K562 (cell line): ENCODE measurements around the gene ARHGAP22. TPM values are rescaled to one million over a fixed set of nuclear protein-coding genes. Genes with fewer than 3 reads are reported as not detected.

Experiments
- MCM7 ChIP-seq, 2 experiments: fragments of 450-650 bp; IDR thresholded peaks; 2 replicates each; pipeline ENCODE4 v1.6.1; 2016 to 2018
- MTA2 ChIP-seq: fragments of 450-650 bp; IDR thresholded peaks from 2 replicates; pipeline ENCODE4 v1.6.1; 2016; ENCODE audit warnings: low read depth
- NBN ChIP-seq: fragments of 450-650 bp; IDR thresholded peaks from 2 replicates; pipeline ENCODE4 v1.6.1; 2016; ENCODE audit warnings: low read depth, mild to moderate bottlenecking
- NELFE ChIP-seq: IDR thresholded peaks from 2 replicates; pipeline ENCODE4 v1.6.1; 2011; ENCODE audit warnings: mild to moderate bottlenecking; ENCODE audit not compliant: insufficient read depth, insufficient read length
- SPI1 ChIP-seq: IDR thresholded peaks from 2 replicates; pipeline ENCODE4 v1.6.1; 2011; ENCODE audit warnings: low read depth, low read length, control low read depth, borderline replicate concordance
- ZNF263 ChIP-seq: sonication (generic); formaldehyde crosslinking; IDR thresholded peaks from 2 replicates; pipeline ENCODE4 v1.8.0; 2022; ENCODE audit warnings: mild to moderate bottlenecking, missing genetic modification reagents, borderline replicate concordance
- polyA plus RNA-seq, 8 experiments: library from polyadenylated mRNA; depleted of rRNA in 4 of 8; stranded (reverse) in 5 of 8; unstranded in 3 of 8; fragments of >200 nt; fragmentation: Nextera tagmentation in 2 of 8; fragmentation: Illumina TruSeq in 1 of 8; extraction: Ambion mirVana in 2 of 8; extraction: Trizol in 1 of 8; gene quantifications; 2 replicates each; pipeline versions ENCODE4 v1.2.1 to v1.2.3, GENCODE V29; 2011 to 2014; ENCODE audit warnings: inconsistent platforms in 1 of 8, missing spikeins in 1 of 8
- total RNA-seq, 7 experiments: library from RNA; depleted of rRNA in 6 of 7; stranded (reverse); fragments of >200 nt in 6 of 7; fragmentation: Illumina TruSeq in 2 of 7; extraction: Trizol in 2 of 7; gene quantifications; 2 replicates each; pipeline versions ENCODE4 v1.2.1 to v1.2.3, GENCODE V29; 2011 to 2021; ENCODE audit warnings: low replicate concordance in 1 of 7
- TF ChIP-seq, protein P1 (sequence below): fragments of 250-450 bp; sonication (Bioruptor Pico); IDR thresholded peaks from 2 replicates; pipeline ENCODE4 v1.5.0; 2022; ENCODE audit warnings: mild to moderate bottlenecking
- TF ChIP-seq, protein P2 (sequence below): sonication (generic); formaldehyde crosslinking; IDR thresholded peaks from 2 replicates; pipeline ENCODE4 v1.9.0; 2022; ENCODE audit warnings: mild to moderate bottlenecking, missing genetic modification reagents
- TF ChIP-seq, protein P3 (sequence below): fragments of 450-650 bp; formaldehyde crosslinking; IDR thresholded peaks from 2 replicates; pipeline ENCODE4 v1.4.0; 2022; ENCODE audit warnings: missing genetic modification characterization
- TF ChIP-seq, protein P4 (sequence below): fragments of 250-450 bp; sonication (Bioruptor Pico); IDR thresholded peaks from 2 replicates; pipeline ENCODE4 v1.8.0; 2021; ENCODE audit warnings: moderate library complexity, mild to moderate bottlenecking, inconsistent platforms
- TF ChIP-seq, protein P5 (sequence below): sonication (generic); formaldehyde crosslinking; IDR thresholded peaks from 2 replicates; pipeline ENCODE4 v1.8.1; 2023; ENCODE audit warnings: mild to moderate bottlenecking, missing genetic modification reagents
- TF ChIP-seq, protein P6 (sequence below): fragments of 450-650 bp; formaldehyde crosslinking; IDR thresholded peaks from 2 replicates; pipeline ENCODE4 v1.4.0; 2022; ENCODE audit warnings: missing genetic modification characterization

ARHGAP22 gene
- total and polyA plus RNA-seq, 9 of the 15 experiments (the other 6 are each of a cell fraction or from before 2014, with no cell fraction given): 1.3 to 28.1 (median 12.7) TPM

DNA sequence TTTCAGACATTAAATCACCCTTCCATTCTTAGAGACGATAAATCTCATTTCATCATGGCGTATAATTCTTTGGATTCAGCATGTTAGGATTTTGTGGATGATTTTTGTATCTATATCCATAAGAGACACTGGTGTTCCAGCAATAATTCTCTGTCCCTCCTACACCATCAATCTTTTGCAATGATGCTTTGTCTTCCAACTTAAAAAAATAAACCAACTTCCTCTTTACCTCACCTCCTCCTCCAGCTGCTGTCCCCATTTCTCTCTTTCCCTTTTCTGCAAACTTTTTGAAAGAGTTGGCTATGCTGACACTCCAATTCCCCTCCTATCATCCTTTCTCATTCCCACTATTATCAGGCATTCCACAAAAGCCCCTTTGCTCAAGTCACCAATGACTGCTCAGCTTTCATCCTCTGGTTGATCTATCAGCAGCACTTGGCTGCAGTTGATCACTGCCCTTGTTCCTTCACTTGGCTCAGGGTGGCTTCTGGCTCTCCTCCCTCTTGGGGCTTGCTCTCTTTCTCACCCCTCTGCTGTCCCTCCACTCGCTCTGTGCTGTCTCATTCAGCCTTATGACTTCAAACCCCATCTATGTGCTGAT is 130.0 kb downstream of the ARHGAP22 start (continued):
- TF ChIP-seq, protein P1, sequence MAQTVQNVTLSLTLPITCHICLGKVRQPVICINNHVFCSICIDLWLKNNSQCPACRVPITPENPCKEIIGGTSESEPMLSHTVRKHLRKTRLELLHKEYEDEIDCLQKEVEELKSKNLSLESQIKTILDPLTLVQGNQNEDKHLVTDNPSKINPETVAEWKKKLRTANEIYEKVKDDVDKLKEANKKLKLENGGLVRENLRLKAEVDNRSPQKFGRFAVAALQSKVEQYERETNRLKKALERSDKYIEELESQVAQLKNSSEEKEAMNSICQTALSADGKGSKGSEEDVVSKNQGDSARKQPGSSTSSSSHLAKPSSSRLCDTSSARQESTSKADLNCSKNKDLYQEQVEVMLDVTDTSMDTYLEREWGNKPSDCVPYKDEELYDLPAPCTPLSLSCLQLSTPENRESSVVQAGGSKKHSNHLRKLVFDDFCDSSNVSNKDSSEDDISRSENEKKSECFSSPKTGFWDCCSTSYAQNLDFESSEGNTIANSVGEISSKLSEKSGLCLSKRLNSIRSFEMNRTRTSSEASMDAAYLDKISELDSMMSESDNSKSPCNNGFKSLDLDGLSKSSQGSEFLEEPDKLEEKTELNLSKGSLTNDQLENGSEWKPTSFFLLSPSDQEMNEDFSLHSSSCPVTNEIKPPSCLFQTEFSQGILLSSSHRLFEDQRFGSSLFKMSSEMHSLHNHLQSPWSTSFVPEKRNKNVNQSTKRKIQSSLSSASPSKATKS (CRISPR knock-in tag): no peak
- TF ChIP-seq ZNF263 (CRISPR knock-in tag) (no peak), MCM7 (IDR thresholded peaks at IDR 0.05) (no peak), NBN (0 out of 2 replicates have a peak, but pooled peaks have one; percentile 18), SPI1 (peak; percentile 64), MTA2 (no peak), NELFE (no peak)
- TF ChIP-seq, protein P2, sequence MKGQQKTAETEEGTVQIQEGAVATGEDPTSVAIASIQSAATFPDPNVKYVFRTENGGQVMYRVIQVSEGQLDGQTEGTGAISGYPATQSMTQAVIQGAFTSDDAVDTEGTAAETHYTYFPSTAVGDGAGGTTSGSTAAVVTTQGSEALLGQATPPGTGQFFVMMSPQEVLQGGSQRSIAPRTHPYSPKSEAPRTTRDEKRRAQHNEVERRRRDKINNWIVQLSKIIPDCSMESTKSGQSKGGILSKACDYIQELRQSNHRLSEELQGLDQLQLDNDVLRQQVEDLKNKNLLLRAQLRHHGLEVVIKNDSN (CRISPR knock-in tag): no peak
- TF ChIP-seq, protein P3, sequence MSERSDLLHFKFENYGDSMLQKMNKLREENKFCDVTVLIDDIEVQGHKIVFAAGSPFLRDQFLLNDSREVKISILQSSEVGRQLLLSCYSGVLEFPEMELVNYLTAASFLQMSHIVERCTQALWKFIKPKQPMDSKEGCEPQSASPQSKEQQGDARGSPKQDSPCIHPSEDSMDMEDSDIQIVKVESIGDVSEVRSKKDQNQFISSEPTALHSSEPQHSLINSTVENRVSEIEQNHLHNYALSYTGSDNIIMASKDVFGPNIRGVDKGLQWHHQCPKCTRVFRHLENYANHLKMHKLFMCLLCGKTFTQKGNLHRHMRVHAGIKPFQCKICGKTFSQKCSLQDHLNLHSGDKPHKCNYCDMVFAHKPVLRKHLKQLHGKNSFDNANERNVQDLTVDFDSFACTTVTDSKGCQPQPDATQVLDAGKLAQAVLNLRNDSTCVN (CRISPR knock-in tag): peak; percentile 48; the same call in 1 of the 2 replicates
- TF ChIP-seq, protein P4, sequence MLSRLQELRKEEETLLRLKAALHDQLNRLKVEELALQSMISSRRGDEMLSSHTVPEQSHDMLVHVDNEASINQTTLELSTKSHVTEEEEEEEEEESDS (CRISPR knock-in tag): no peak
- TF ChIP-seq, protein P5, sequence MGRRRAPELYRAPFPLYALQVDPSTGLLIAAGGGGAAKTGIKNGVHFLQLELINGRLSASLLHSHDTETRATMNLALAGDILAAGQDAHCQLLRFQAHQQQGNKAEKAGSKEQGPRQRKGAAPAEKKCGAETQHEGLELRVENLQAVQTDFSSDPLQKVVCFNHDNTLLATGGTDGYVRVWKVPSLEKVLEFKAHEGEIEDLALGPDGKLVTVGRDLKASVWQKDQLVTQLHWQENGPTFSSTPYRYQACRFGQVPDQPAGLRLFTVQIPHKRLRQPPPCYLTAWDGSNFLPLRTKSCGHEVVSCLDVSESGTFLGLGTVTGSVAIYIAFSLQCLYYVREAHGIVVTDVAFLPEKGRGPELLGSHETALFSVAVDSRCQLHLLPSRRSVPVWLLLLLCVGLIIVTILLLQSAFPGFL (CRISPR knock-in tag): no peak
- TF ChIP-seq, protein P6, sequence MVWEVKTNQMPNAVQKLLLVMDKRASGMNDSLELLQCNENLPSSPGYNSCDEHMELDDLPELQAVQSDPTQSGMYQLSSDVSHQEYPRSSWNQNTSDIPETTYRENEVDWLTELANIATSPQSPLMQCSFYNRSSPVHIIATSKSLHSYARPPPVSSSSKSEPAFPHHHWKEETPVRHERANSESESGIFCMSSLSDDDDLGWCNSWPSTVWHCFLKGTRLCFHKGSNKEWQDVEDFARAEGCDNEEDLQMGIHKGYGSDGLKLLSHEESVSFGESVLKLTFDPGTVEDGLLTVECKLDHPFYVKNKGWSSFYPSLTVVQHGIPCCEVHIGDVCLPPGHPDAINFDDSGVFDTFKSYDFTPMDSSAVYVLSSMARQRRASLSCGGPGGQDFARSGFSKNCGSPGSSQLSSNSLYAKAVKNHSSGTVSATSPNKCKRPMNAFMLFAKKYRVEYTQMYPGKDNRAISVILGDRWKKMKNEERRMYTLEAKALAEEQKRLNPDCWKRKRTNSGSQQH (CRISPR knock-in tag): 0 out of 2 replicates have a peak, but pooled peaks have one; percentile 13
- TF ChIP-seq, all 486 proteins: peak for 24
